GM23248 (cell line): ENCODE data around the gene RTRAF. TPM values are rescaled to one million over a fixed set of nuclear protein-coding genes. Genes with fewer than 3 reads are reported as not detected.

Experiments used
- DNase-seq: peaks from one replicate; pipeline ENCODE4 v3.0.0-alpha.2; 2015
- H2AFZ ChIP-seq: fragments of 200-600 bp; sonication (generic); 2 replicates; pipeline ENCODE4 v1.6.1; 2016; ENCODE audit warnings: antibody characterized with exemption
- H3F3A ChIP-seq: fragments of 200-600 bp; sonication (generic); 2 replicates; pipeline ENCODE4 v1.6.1; 2016; ENCODE audit warnings: mild to moderate bottlenecking, antibody characterized with exemption, mixed run types; ENCODE audit not compliant: insufficient read depth
- H3K27ac ChIP-seq: fragments of 200-600 bp; sonication (generic); 2 replicates; pipeline ENCODE4 v1.5.1; 2016; ENCODE audit warnings: mild to moderate bottlenecking
- H3K27me3 ChIP-seq: fragments of 200-600 bp; sonication (generic); replicated peaks from 2 replicates; pipeline ENCODE4 v1.6.1; 2016; ENCODE audit warnings: mild to moderate bottlenecking; ENCODE audit not compliant: insufficient read depth
- H3K36me3 ChIP-seq: fragments of 200-600 bp; sonication (generic); 2 replicates; pipeline ENCODE4 v1.6.1; 2016; ENCODE audit warnings: low read depth, mild to moderate bottlenecking
- H3K4me1 ChIP-seq: fragments of 200-600 bp; sonication (generic); 2 replicates; pipeline ENCODE4 v1.6.1; 2016; ENCODE audit warnings: mild to moderate bottlenecking; ENCODE audit not compliant: insufficient read depth
- H3K4me2 ChIP-seq: fragments of 200-600 bp; sonication (generic); one replicate; pipeline ENCODE4 v1.6.1; 2016; ENCODE audit warnings: mild to moderate bottlenecking; ENCODE audit not compliant: unreplicated experiment
- H3K4me3 ChIP-seq: fragments of 200-600 bp; sonication (generic); 2 replicates; pipeline ENCODE4 v1.5.1; 2016; ENCODE audit warnings: mild to moderate bottlenecking
- H3K79me2 ChIP-seq: fragments of 200-600 bp; sonication (generic); 2 replicates; pipeline ENCODE4 v1.6.1; 2016; ENCODE audit warnings: mild to moderate bottlenecking; ENCODE audit not compliant: insufficient read depth
- H3K9ac ChIP-seq: fragments of 200-600 bp; sonication (generic); 2 replicates; pipeline ENCODE4 v1.6.1; 2016; ENCODE audit warnings: mild to moderate bottlenecking
- H3K9me2 ChIP-seq: fragments of 200-600 bp; sonication (generic); 2 replicates; pipeline ENCODE4 v1.6.1; 2016; ENCODE audit warnings: mixed run types, mild to moderate bottlenecking, moderate library complexity; ENCODE audit not compliant: insufficient read depth
- H3K9me3 ChIP-seq: fragments of 200-600 bp; sonication (generic); one replicate; pipeline ENCODE4 v1.6.1; 2017; ENCODE audit warnings: low read depth
- H4K20me1 ChIP-seq: fragments of 200-600 bp; sonication (generic); 2 replicates; pipeline ENCODE4 v1.6.0; 2016; ENCODE audit not compliant: insufficient read depth
- EZH2 ChIP-seq: fragments of 200-600 bp; sonication (generic); IDR thresholded peaks from 2 replicates; pipeline ENCODE4 v1.6.1; 2018; ENCODE audit warnings: antibody characterized with exemption, mild to moderate bottlenecking; ENCODE audit not compliant: insufficient read depth, poor library complexity, severe bottlenecking
- EZH2phosphoT487 ChIP-seq: fragments of 200-600 bp; sonication (generic); IDR thresholded peaks from 2 replicates; pipeline ENCODE4 v1.6.1; 2018; ENCODE audit warnings: antibody characterized with exemption, moderate library complexity, mild to moderate bottlenecking, low read depth; ENCODE audit not compliant: insufficient read depth
- WGBS, 2 experiments: methylation state at CpG; one replicate each; pipeline ENCODE4 v1.1.6; 2015 to 2017; ENCODE audit warnings: low lambda C conversion rate in 2 of 2, low coverage in 1 of 2; ENCODE audit errors: missing lambda C conversion rate in 2 of 2; 5-methylcytosine and 5-hydroxymethylcytosine counted together
- in situ Hi-C: fragments of 300-500 bp; cut with MboI; formaldehyde crosslinking; loops from 2 replicates; pipeline ENCODE4 v1.15.0; 2020
- polyA plus RNA-seq: library from polyadenylated mRNA; unstranded; fragments of >200 nt; fragmentation: Nextera tagmentation; extraction: Ambion mirVana; gene quantifications from 2 replicates; pipeline ENCODE4 v1.2.1, GENCODE V29; 2016
- total RNA-seq: library from RNA; depleted of rRNA; stranded (reverse); fragments of >200 nt; shearing (Covaris generic); gene quantifications from 2 replicates; pipeline ENCODE4 v1.2.3, GENCODE V29; 2014

Gene RTRAF
- total and polyA plus RNA-seq, 2 experiments from 2014 or later, result 99.9 to 270 TPM

DNA sequence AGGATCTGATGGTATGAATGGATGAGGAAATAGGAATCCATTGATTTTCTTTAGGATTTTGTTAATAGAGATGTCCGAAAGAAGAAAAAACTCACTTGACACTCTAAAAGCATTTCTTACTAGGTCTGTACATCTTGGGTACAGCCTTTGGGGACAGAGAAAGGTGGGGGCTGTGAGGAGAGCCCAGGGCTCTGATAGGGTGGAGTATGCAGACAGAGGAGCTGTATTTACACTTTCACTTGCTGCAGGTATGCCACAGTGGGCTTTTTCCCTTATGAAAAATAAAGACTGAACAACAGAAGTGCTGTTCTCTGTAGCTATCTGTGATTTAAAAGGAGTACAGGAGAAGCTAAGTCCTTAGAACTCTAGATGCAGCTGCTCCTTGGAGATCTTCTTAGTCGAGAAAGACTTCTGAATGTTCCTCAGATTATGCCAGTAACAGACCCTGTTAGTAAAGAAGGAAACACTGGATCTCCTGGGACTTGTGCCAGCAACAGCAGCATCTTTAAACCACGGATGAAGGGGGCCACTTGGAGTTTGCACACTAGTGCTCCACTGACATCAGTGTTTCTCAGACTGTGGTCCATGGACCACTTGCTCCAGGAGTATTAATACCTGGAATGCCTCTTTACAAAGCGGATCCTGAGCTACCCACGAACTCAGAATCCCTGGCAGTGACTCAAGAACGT lies 19.4 kb upstream of the RTRAF start:
- no peak for TF ChIP-seq EZH2
- no peak for TF ChIP-seq EZH2phosphoT487
- Histone ChIP-seq H3F3A (no peaks in the 10 kb centered on the region), H3K9me3 (no peaks in the 10 kb centered on the region), H3K27ac (no peak overlapping the region), H2AFZ (no peak overlapping the region), H3K36me3 (no peaks in the 10 kb centered on the region), H3K27me3 (no peaks in the 10 kb centered on the region), H3K9ac (no peak overlapping the region), H3K79me2 (no peaks in the 10 kb centered on the region), H4K20me1 (no peaks in the 10 kb centered on the region), H3K4me3 (no peak overlapping the region), H3K9me2 (no peaks in the 10 kb centered on the region), H3K4me1 (0 out of 2 replicates have a peak, but pooled peaks cover 7% of the 10 kb centered on the region), H3K4me2 (no peak overlapping the region)
- in situ Hi-C loops, result loop anchor here (10.0 kb wide), 2 partner anchors 185 to 705 kb away; no protein-coding TSS in a partner anchor
- 55 to 58% methylated on average over 6 of the region's 6 CpGs for WGBS, 2 experiments
- DNase-seq, result no peak

DNA sequence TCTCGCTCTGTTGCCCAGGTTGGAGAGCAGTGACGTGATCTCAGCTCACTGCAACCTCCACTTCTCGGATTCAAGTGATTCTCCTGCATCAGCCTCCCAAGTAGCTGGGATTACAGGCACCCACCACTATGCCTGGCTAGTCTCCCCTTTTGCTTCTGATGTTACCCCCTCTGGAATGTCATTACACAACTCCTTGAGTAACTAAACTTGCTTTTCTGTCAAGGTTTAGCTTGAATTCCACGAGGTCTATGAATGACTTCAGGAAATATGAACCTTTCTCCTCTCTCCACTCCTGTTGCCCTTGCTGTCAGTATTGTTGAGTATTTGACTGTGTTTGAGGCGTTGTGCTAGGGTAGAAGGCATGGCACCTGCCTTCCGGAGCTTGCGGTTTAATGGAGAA lies 16.8 kb upstream of the RTRAF start:
- Histone ChIP-seq H3K4me2 (no peak overlapping the region), H3K36me3 (no peaks in the 10 kb centered on the region), H2AFZ (no peak overlapping the region), H3K4me3 (no peak overlapping the region), H3K9me3 (no peaks in the 10 kb centered on the region), H3K27ac (no peak overlapping the region), H3K4me1 (0 out of 2 replicates have a peak, but pooled peaks cover under 1% of the 10 kb centered on the region), H3K79me2 (no peaks in the 10 kb centered on the region), H3K9ac (no peak overlapping the region), H3K9me2 (no peaks in the 10 kb centered on the region), H4K20me1 (no peaks in the 10 kb centered on the region), H3F3A (no peaks in the 10 kb centered on the region), H3K27me3 (no peaks in the 10 kb centered on the region)
- DNase-seq, result no peak
- 88 to 91% methylated on average over 7 of the region's 7 CpGs for WGBS, 2 experiments
- TF ChIP-seq EZH2, result no peak
- TF ChIP-seq EZH2phosphoT487, result no peak
- in situ Hi-C loops, result loop anchor here (10.0 kb wide), 2 partner anchors 188 to 708 kb away; no protein-coding TSS in a partner anchor

DNA sequence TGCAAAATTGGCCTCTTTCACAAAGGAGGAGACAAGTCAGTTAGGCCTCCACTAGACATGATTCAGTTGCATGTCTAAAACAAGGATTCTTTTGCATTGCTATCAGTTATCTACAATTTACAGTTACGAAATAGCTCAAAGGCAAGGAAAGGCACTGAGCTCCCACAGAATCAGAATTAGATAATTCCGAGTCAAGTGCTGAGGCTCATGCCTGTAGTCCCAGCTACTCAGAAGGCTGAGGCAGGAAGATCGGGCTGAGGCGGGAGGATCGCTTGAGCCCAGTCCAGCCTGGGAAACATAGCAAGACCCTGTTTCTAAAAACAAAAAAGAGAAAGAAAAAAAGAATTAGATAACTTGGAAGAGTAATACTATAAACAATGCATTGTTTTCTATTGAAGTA lies 12.3 kb upstream of the RTRAF start:
- Histone ChIP-seq H3K4me1 (no peaks in the 10 kb centered on the region), H3K9me3 (no peaks in the 10 kb centered on the region), H3K36me3 (no peaks in the 10 kb centered on the region), H3K9me2 (no peaks in the 10 kb centered on the region), H3K4me3 (no peak overlapping the region), H3K27ac (no peak overlapping the region), H3K4me2 (no peak overlapping the region), H3K27me3 (no peaks in the 10 kb centered on the region), H2AFZ (no peak overlapping the region), H3K79me2 (no peaks in the 10 kb centered on the region), H3K9ac (no peak overlapping the region), H4K20me1 (no peaks in the 10 kb centered on the region), H3F3A (peaks cover 7% of the 10 kb centered on the region; the same call in 1 of the 2 replicates)
- in situ Hi-C loops, result loop anchor here (10.0 kb wide), 2 partner anchors 192 to 712 kb away; no protein-coding TSS in a partner anchor
- 96% methylated on average over 5 of the region's 5 CpGs for WGBS, 2 experiments
- no peak for TF ChIP-seq EZH2
- no peak for TF ChIP-seq EZH2phosphoT487
- DNase-seq, result no peak

DNA sequence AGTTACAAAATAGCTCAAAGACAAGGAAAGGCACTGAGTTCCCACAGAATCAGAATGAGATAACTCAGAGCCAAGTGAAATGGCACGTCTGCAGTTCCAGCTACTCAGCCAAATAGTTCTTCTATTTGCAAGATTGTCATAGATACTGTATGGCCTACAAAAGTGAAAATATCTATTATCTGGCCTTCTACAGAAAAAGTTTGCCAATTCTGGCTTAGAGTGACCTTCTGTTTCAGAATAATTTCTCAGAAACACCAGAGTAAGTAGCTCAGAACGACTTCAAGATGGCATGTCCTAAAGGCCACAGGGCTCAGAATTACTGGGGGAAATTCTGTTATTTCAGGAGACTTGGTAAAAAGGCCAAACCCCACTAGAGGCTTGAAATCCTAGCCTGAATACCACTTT lies 10.7 kb upstream of the RTRAF start:
- H3K79me2 ChIP-seq, result no peaks in the 10 kb centered on the region
- H4K20me1 ChIP-seq, result no peaks in the 10 kb centered on the region
- no peaks in the 10 kb centered on the region for H3K9me3 ChIP-seq
- no peak overlapping the region for H3K9ac ChIP-seq
- no peak overlapping the region for H3K27ac ChIP-seq
- DNase-seq, result no peak
- no peak overlapping the region for H3K4me2 ChIP-seq
- TF ChIP-seq EZH2phosphoT487 (no peak), EZH2 (no peak)
- no peak overlapping the region for H3K4me3 ChIP-seq
- peak overlapping the region; percentile 32; the same call in 1 of the 2 replicates for H2AFZ ChIP-seq
- no peaks in the 10 kb centered on the region for H3K27me3 ChIP-seq
- in situ Hi-C loops, result loop anchor here (10.0 kb wide), 2 partner anchors 194 to 714 kb away; no protein-coding TSS in a partner anchor
- no peaks in the 10 kb centered on the region for H3K4me1 ChIP-seq
- H3K9me2 ChIP-seq, result no peaks in the 10 kb centered on the region
- H3F3A ChIP-seq, result peaks cover 7% of the 10 kb centered on the region; the same call in 1 of the 2 replicates
- no peaks in the 10 kb centered on the region for H3K36me3 ChIP-seq
- 10 to 11% methylated on average over 2 of the region's 2 CpGs for WGBS, 2 experiments
